Amniotic epithelial cell (primary cell): ENCODE measurements around the gene RAB9A.
"Not testable (repeated sequence)": the region's sequence is repeated elsewhere in the genome, so short reads cannot be mapped to it uniquely, and the experiment has no call there.

Experiments
- DNase-seq: peaks from one replicate; pipeline ENCODE4 v3.0.0-alpha.2; 2010; ENCODE audit warnings: low read depth

Gene RAB9A

GRCh38 chrX:13700380-13700779 is 11.5 kb downstream of the RAB9A start:
- DNase-seq = no peak

- DNase-seq = no peak
These were observed 13.3 kb downstream of the RAB9A start for GRCh38 chrX:13702111-13702789.

GRCh38 chrX:13703135-13703534 is 14.2 kb downstream of the RAB9A start:
- no peak for DNase-seq

GRCh38 chrX:13703589-13703988 is 14.7 kb downstream of the RAB9A start:
- no peak for DNase-seq

- no peak for DNase-seq
These were observed 22.2 kb downstream of the RAB9A start for GRCh38 chrX:13711141-13711540.

- no peak for DNase-seq
These were observed 27.5 kb downstream of the RAB9A start for GRCh38 chrX:13716455-13716854.

GRCh38 chrX:13716905-13717304 is 28.0 kb downstream of the RAB9A start:
- no peak for DNase-seq

- peak; percentile 50 for DNase-seq
These were observed 29.0 kb downstream of the RAB9A start for GRCh38 chrX:13717700-13718472.

- peak; percentile 87 for DNase-seq
These were observed 30.4 kb downstream of the RAB9A start for GRCh38 chrX:13719192-13719856.

- DNase-seq = no peak
These were observed 32.4 kb downstream of the RAB9A start for GRCh38 chrX:13721371-13721770.

GRCh38 chrX:13721819-13722519 is 33.0 kb downstream of the RAB9A start:
- DNase-seq = peak; percentile 75

- DNase-seq = not testable (repeated sequence)
These were observed 36.0 kb downstream of the RAB9A start for GRCh38 chrX:13724878-13725277.

- not testable (repeated sequence) for DNase-seq
These were observed 37.7 kb downstream of the RAB9A start for GRCh38 chrX:13726583-13726982.

GRCh38 chrX:13730523-13730922 is 41.6 kb downstream of the RAB9A start:
- not testable (repeated sequence) for DNase-seq

- DNase-seq = no peak
These were observed 43.5 kb downstream of the RAB9A start for GRCh38 chrX:13732246-13733067.

- DNase-seq = no peak
These were observed 44.6 kb downstream of the RAB9A start for GRCh38 chrX:13733506-13733905.

- DNase-seq = peak; percentile 89
These were observed 45.6 kb downstream of the RAB9A start, which contains the start of the genes OFD1 and TRAPPC2 for GRCh38 chrX:13734278-13735172. Gene OFD1, plus strand, starts transcription at chrX:13734748. Its CDS starts 324 bp downstream, at chrX:13735072. Gene TRAPPC2, minus strand, starts transcription at chrX:13734620. Its CDS starts 14,657 bp downstream, at chrX:13719963.

GRCh38 chrX:13741695-13742094 is 52.8 kb downstream of the RAB9A start:
- no peak for DNase-seq

GRCh38 chrX:13742397-13743176 is 53.7 kb downstream of the RAB9A start:
- peak; percentile 69 for DNase-seq
